Measurements from ENCODE around the gene POLR3B.

DNA sequence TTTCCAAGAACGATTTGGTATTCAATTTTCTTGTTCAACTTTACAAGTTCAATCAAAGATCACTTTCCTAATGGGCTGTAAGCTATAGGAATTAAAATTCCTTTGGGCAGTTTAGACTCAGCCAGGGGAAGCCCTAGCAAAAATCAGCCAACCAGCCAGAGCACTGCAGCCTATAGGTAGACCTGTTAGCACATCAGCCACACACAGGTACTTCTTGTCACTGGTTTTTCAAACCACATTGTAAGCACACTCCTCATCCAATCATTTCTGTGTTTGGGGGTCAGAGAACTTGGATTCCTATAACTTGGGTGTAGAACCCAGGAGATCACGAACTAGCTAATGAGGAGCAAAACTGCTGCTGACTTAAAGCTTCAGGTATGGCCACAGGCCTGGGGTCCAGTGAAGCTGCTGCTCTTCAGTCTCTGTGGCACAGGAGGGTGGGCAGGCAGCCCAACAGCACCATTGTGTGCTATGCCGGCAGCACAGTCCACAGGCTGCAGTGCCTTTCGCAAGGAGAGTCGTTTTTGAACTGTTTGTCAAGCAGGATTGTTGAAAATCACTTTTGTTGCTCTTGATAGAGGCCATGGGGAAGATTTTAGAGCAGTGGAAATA is 137.9 kb downstream of the POLR3B start:
- TF ChIP-seq, protein P1, sequence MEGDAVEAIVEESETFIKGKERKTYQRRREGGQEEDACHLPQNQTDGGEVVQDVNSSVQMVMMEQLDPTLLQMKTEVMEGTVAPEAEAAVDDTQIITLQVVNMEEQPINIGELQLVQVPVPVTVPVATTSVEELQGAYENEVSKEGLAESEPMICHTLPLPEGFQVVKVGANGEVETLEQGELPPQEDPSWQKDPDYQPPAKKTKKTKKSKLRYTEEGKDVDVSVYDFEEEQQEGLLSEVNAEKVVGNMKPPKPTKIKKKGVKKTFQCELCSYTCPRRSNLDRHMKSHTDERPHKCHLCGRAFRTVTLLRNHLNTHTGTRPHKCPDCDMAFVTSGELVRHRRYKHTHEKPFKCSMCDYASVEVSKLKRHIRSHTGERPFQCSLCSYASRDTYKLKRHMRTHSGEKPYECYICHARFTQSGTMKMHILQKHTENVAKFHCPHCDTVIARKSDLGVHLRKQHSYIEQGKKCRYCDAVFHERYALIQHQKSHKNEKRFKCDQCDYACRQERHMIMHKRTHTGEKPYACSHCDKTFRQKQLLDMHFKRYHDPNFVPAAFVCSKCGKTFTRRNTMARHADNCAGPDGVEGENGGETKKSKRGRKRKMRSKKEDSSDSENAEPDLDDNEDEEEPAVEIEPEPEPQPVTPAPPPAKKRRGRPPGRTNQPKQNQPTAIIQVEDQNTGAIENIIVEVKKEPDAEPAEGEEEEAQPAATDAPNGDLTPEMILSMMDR (conservative IDR thresholded peaks at IDR 0.05; ENCODE audit: low read depth, low read length), result no peak
- no peak for TF ChIP-seq EZH2 (IDR thresholded peaks at IDR 0.05; ENCODE audit: borderline replicate concordance, low read depth, low read length, poor library complexity, severe bottlenecking)
